Osteoblast (primary cell): Measurements from ENCODE around the gene EIF2D. TPM values are rescaled to one million over a fixed set of nuclear protein-coding genes. Genes with fewer than 3 reads are reported as not detected.

Experiments used
- DNase-seq: peaks from one replicate; pipeline ENCODE4 v3.0.0; 2011; ENCODE audit warnings: low spot score, mixed read lengths; ENCODE audit not compliant: insufficient read length; ENCODE audit errors: missing footprints
- H2AFZ ChIP-seq: 2 replicates; pipeline ENCODE4 v1.6.0; 2011; ENCODE audit warnings: mild to moderate bottlenecking, low read length
- H3K27ac ChIP-seq: 2 replicates; pipeline ENCODE4 v1.5.1; 2011; ENCODE audit warnings: mild to moderate bottlenecking, low read depth, low read length, moderate library complexity
- H3K27me3 ChIP-seq: 2 replicates; pipeline ENCODE4 v1.6.0; 2012; ENCODE audit warnings: mild to moderate bottlenecking, control low read depth, inconsistent platforms, low read length, moderate library complexity; ENCODE audit not compliant: insufficient read depth
- H3K36me3 ChIP-seq: 2 replicates; pipeline ENCODE4 v1.5.1; 2011; ENCODE audit warnings: mild to moderate bottlenecking, low read length, control low read depth, moderate library complexity; ENCODE audit not compliant: insufficient read depth
- H3K4me1 ChIP-seq: 2 replicates; pipeline ENCODE4 v1.5.1; 2011; ENCODE audit warnings: mild to moderate bottlenecking, low read length, control low read depth, moderate library complexity; ENCODE audit not compliant: insufficient read depth
- H3K4me2 ChIP-seq: 2 replicates; pipeline ENCODE4 v1.6.0; 2011; ENCODE audit warnings: mild to moderate bottlenecking, low read length; ENCODE audit not compliant: insufficient read depth
- H3K4me3 ChIP-seq: fragments of 200-600 bp; sonication (generic); 3 replicates; pipeline ENCODE4 v1.5.1; 2012; ENCODE audit warnings: mild to moderate bottlenecking, low read length, inconsistent platforms; ENCODE audit not compliant: insufficient read depth
- H3K79me2 ChIP-seq: 2 replicates; pipeline ENCODE4 v1.6.0; 2012; ENCODE audit warnings: mild to moderate bottlenecking, low read length, control low read depth, inconsistent platforms; ENCODE audit not compliant: insufficient read depth
- H3K9me3 ChIP-seq: 2 replicates; pipeline ENCODE4 v1.5.1; 2011; ENCODE audit warnings: low read depth, low read length, control low read depth
- H4K20me1 ChIP-seq: 2 replicates; pipeline ENCODE4 v1.6.0; 2012; ENCODE audit warnings: mild to moderate bottlenecking, low read length, control low read depth; ENCODE audit not compliant: insufficient read depth
- total RNA-seq: library from RNA; depleted of rRNA; stranded (reverse); fragments of >200 nt; gene quantifications from 2 replicates; pipeline ENCODE4 v1.2.3, GENCODE V29; 2012
- TF ChIP-seq, protein P1 (sequence below): IDR thresholded peaks from 2 replicates; pipeline ENCODE4 v1.5.1; 2011; ENCODE audit warnings: mild to moderate bottlenecking, low read depth, low read length, moderate library complexity; ENCODE audit errors: extremely low read depth

The EIF2D gene
- total RNA-seq, 1 donor = 52.8 TPM

DNA sequence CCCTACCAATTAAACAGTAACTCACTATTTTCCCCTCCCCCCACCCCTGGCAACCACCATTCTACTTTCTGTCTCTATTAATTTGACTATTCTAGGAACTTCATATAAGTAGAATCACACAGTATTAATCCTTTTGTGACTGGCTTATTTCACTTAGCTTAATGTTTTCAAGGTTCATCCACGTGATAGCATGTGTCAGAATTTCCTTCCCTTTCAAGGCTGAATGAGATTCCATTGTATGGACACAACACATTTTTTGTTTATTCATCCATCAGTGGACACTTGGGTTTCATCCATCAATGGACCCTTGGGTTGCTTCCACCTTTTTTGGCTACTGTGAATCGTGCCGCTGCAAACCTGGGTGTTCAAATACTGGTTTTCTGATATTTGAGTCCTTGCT is 41.7 kb downstream of the EIF2D start:
- Histone ChIP-seq H3K79me2 (no peaks in the 10 kb centered on the region), H2AFZ (no peak overlapping the region), H3K27me3 (no peaks in the 10 kb centered on the region), H3K4me3 (no peak overlapping the region), H3K36me3 (no peaks in the 10 kb centered on the region), H3K4me2 (no peak overlapping the region), H3K27ac (no peak overlapping the region), H3K4me1 (peaks cover 13% of the 10 kb centered on the region), H4K20me1 (no peaks in the 10 kb centered on the region), H3K9me3 (no peaks in the 10 kb centered on the region)
- DNase-seq = no peak
- TF ChIP-seq, protein P1, sequence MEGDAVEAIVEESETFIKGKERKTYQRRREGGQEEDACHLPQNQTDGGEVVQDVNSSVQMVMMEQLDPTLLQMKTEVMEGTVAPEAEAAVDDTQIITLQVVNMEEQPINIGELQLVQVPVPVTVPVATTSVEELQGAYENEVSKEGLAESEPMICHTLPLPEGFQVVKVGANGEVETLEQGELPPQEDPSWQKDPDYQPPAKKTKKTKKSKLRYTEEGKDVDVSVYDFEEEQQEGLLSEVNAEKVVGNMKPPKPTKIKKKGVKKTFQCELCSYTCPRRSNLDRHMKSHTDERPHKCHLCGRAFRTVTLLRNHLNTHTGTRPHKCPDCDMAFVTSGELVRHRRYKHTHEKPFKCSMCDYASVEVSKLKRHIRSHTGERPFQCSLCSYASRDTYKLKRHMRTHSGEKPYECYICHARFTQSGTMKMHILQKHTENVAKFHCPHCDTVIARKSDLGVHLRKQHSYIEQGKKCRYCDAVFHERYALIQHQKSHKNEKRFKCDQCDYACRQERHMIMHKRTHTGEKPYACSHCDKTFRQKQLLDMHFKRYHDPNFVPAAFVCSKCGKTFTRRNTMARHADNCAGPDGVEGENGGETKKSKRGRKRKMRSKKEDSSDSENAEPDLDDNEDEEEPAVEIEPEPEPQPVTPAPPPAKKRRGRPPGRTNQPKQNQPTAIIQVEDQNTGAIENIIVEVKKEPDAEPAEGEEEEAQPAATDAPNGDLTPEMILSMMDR = no peak

GRCh38 chr1:206569556-206569955 is 42.7 kb downstream of the EIF2D start:
- Histone ChIP-seq H2AFZ (no peak overlapping the region), H3K4me3 (no peak overlapping the region), H3K9me3 (no peaks in the 10 kb centered on the region), H3K27me3 (no peaks in the 10 kb centered on the region), H3K4me1 (peaks cover 13% of the 10 kb centered on the region), H3K4me2 (no peak overlapping the region), H4K20me1 (no peaks in the 10 kb centered on the region), H3K79me2 (no peaks in the 10 kb centered on the region), H3K27ac (no peak overlapping the region), H3K36me3 (no peaks in the 10 kb centered on the region)
- DNase-seq = no peak
- TF ChIP-seq, protein P1 = no peak

- TF ChIP-seq, protein P1 = no peak
- Histone ChIP-seq H2AFZ (no peak overlapping the region), H3K4me2 (peak overlapping the region; percentile 42), H3K79me2 (no peaks in the 10 kb centered on the region), H4K20me1 (no peaks in the 10 kb centered on the region), H3K36me3 (no peaks in the 10 kb centered on the region), H3K27ac (no peak overlapping the region), H3K27me3 (no peaks in the 10 kb centered on the region), H3K4me1 (peaks cover 13% of the 10 kb centered on the region), H3K9me3 (no peaks in the 10 kb centered on the region), H3K4me3 (no peak overlapping the region)
- DNase-seq = no peak
Measured at GRCh38 chr1:206568779-206569352, 43.4 kb downstream of the EIF2D start.

GRCh38 chr1:206568256-206568655 is 44.0 kb downstream of the EIF2D start:
- H3K36me3 ChIP-seq = no peaks in the 10 kb centered on the region
- no peaks in the 10 kb centered on the region for H4K20me1 ChIP-seq
- no peaks in the 10 kb centered on the region for H3K79me2 ChIP-seq
- H3K27me3 ChIP-seq = no peaks in the 10 kb centered on the region
- TF ChIP-seq, protein P1 = no peak
- H3K4me2 ChIP-seq = peak overlapping the region; percentile 42
- H3K27ac ChIP-seq = no peak overlapping the region
- no peak overlapping the region for H3K4me3 ChIP-seq
- H3K9me3 ChIP-seq = no peaks in the 10 kb centered on the region
- peak overlapping the region; percentile 3 for H2AFZ ChIP-seq
- peaks cover 13% of the 10 kb centered on the region for H3K4me1 ChIP-seq
- peak; percentile 94 for DNase-seq
